Fibroblast of skin of abdomen (primary cell): Measurements from ENCODE around the gene KAZN.

Experiments
- DNase-seq: peaks from one replicate; pipeline ENCODE4 v3.0.0-alpha.2; 2013

Gene KAZN

DNA sequence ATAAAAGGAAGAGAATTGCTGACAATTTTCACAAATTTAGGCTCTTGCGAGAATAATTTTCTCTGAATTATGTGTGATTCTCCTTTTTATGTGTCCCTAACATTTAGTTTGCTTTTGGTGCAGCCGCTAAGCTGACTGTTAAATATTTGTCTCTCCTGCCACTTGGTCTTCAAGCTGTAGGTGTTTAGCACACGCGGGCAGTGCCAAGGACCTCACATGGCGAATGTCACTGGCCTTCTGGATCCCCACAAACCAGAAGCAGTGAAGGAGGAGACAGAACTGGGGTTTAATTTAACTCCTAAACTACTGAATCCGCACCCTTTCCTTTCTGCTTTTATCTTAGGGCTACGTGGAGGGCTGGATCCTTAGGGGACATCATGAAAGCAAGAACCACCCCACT is 120.0 kb downstream of the KAZN start:
- DNase-seq = no peak

DNA sequence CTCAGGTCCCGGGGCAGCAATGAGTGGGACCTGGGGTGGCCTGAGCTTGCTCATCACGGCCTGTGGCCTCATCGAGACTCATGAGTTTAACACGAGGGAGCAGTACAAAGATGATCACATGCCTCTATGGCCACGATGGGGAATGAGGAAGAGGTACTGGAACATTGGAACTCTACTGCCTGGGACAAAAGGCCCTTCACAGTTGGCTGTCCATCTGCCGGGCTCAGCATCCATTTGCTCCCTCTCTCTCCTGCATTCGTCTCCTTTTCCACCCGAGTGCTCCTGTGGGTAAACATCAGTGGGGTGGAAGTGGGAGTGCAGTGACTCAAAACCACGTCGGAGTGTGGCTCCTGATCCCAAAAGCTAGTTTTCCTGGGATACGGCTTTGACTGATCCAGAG is 124.9 kb downstream of the KAZN start:
- no peak for DNase-seq

DNA sequence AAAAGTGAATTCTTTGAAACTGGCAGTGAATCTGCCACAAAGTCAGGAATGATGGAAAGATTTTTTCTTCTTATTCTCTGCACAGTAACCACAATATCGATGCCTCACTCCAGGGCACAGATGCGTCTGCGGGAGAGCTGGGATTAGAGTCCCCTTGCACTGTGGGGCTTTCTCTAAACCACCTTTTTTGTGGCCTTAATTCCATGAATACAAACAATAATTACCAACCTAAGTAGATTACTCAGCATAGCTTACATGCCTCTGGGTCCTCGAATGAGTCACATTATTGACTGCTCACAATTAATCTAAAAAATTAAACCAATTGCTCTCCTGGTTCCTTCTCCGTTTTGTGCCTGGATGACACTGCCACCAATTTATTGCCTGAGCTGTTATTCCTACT is 125.8 kb downstream of the KAZN start:
- peak; percentile 44 for DNase-seq

DNA sequence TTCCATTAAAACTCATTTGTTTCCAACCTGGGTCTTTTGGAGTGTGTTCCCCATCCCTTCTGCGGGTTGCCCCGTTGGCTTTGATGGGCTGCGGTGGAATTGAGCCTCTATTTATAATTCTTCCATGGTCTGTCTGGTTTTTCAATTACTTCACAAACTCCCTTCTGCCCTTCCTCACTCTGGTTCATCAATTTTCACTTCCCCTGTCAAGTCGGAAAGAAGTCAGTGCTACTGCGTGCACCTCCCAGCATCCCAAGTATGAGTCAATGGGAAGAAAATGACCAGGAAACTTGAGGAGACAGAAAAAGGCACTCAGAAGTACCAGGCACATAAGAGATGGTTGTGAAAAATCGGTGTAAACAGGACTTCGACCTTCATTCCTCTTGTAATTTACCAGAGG is 126.2 kb downstream of the KAZN start:
- DNase-seq = no peak

DNA sequence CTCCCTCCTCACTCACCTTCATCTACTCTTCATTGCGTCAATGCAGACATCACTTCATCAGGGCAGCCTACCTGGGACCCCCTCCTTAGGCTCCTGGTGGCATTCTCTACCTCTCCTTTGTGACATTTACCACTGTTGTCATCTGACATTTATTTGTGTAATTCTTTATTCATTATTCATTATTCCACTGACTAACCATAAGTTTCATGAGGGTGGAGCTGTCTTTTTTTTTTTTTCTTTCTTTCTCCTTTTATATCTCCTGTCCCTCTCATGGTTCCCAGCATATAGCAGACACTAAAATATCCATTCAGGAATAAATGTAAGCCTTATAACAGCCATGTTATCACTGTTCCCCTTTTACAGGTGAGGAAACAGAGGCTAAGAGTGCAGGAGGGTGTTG is 126.8 kb downstream of the KAZN start:
- no peak for DNase-seq

DNA sequence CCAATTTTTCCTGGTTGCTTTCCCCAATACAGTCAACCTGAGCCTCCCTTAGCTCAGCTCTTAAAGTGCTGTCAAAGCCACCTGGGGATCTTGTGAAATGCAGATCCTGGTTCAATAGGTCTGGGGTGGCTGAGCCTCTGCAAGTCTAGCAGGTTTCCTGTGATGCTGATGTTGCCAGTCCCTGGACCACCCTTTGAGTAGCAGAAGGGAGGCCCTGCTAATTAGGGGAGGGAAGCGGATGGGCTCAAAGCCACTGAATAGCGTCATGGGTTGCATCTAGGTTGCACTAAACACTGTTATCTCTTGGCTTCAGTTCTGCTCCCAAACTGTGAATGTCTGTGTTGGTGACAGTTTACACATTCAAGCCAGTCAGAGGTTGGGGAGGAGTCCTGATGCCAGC is 127.2 kb downstream of the KAZN start:
- no peak for DNase-seq

DNA sequence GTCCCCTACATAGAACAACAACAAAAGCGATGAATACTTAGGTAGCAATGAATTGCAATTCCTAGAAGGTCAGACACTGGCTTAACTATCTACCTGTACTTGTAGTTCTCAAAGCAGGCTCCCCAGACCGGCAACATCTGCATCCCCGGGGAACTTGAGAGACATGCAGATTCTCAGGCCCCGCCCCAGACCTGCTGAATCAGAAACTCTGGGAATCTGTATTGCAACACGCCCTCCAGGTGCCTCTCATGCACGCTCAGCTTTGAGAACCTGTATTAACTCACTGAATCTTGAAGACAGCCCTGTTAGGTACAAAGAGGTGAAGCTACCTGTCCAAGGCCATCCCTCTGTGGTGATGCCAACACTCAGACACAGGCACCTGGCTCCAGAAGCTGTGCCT is 128.1 kb downstream of the KAZN start:
- DNase-seq = no peak

DNA sequence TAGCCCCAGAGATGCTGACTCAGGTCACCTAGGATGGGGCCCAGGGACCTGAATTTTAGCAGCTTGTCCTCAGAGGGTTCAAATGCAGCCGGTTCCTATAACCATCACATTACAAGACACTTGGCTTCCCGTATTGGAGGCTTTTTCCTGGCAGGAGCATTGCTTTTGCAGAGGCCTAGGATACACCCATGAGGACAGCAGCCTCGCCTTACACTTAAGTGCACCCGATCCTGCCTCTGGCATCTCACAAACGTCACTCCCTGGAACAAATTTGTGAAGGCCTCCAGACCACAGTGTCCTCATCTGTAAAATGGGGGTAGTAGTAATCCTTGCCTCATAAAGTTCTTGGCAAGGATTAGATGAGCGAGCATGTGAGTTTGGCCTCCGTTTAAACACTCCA is 130.0 kb downstream of the KAZN start:
- DNase-seq = no peak

DNA sequence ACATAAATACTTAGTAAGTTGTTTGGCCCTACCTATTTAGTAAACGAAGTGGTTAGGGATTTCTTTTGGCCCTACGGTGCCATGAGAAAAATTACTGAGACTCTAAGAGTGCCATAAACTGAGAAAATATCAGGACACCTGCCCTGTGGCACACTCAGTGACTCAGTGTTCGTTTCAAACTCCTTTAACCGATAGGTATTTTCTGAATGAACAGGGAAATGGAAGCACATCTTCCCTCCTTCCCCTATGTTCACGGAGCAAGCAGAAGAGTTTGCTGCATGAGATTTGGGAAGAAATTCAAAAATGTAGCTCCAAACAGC is 134.2 kb downstream of the KAZN start:
- DNase-seq = no peak

DNA sequence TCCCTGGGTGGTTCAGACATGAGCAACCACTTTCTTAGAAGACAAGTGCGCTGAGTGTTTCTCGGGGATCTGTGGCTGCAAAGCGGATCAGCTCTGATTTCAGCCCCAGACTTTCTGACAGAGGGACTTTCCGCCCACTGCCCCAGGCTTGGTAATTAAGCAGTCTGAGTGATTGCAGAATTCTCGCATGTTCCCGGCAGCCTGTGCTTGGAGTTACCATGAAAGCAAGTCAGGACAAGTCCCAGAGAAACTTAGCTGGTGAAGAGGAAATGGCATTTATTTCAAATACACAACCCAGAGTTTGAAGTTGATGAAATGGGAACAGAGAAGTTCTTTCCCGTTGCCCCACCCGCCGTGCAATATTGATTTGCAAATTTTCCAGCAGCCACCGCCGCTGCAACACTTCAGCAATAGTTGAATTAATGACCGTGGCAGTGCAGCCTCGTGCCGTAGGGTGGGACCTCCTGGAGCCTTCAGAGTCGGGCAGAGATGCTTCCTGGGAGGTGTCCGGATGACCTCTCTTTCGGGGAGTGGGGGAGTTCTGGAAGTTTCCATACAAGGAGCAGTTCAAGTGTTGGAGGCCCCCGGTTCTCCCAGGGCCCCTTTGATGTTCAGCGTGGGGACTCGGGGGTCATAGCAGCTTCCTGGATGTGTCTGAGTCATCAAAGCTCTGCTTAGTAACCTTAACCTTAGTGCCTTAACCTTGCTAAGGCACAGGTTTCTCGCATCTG is 134.7 kb downstream of the KAZN start:
- peak; percentile 35 for DNase-seq

DNA sequence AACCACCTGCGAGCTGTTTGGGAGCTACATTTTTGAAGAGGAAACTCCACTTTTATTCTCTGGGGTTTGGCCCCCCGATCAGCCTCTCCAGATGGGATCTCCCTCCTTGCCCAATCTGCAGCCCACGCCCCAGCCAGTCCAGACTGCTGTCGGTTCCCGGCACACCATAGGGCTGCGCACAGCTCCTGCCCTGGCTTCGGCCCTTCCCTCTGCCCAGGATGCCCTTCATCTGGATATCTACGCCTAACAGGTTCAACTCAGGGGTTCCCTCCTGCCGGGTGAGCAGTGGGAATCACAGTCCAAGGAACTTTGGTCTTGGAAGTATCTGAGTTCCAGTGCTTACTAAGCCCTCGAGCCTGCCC is 135.3 kb downstream of the KAZN start:
- DNase-seq = no peak

DNA sequence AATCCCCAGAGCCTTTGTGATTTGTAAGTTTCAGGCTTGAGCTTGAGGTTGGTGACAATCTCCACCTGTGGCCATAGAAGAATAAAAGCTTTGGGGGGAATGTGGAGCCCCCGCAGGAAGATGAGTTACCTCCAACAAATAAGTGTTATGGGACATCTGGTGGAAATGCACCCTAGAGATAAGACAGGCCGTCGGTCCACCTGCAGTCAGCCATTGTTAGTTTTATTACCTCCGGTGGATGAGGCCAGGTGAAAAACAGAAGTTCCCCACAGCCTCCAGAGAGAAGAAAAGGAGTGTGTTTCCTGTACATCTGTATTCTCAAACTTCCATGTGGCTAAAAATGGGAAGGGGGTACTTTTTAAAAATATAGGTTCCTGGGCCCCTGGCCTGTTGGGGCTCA is 137.4 kb downstream of the KAZN start:
- no peak for DNase-seq

DNA sequence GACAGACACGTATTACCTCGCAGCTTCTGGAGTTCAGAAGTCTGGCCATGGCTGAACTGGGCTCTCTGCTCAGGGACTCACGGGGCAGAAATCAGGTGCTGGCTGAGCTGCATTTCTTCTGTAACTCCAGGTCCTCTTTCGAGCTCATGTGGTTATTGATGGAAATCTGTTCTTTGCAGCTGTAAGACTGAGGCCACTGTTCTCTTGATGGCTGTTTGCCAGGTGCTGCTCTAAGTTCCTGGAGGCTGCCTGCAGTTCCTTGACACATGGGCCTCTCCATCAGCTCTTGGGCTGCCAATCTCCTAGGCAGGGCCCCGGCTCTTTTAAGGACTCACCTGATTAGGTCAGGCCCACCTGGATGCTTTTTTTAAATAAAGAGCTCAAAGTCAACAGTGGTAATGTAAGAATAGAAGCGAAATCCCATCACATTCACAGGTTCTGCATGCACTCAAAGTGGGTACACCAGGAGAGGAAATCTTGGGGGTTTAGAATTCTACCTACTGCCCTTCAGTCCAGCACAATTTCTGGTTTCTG is 139.1 kb downstream of the KAZN start:
- no peak for DNase-seq

DNA sequence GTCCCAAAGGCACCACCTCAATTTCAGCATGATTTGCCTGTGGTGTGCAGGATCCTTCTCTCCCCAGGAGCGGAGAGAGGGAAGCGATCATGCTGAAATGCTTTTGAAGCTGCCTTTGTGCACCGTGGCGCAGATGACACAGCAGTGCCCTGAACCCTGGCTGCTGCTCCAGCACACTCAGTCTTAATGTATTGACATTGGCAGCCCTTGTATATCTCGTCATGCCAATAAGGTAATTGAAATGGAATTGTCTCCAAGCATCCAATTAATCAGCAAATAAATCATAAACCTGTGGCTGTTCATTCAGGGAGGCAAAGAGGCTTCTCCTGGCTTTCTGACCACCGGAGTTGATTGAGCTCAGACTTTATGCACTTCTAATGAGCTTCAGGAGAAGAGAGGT is 139.8 kb downstream of the KAZN start:
- no peak for DNase-seq

DNA sequence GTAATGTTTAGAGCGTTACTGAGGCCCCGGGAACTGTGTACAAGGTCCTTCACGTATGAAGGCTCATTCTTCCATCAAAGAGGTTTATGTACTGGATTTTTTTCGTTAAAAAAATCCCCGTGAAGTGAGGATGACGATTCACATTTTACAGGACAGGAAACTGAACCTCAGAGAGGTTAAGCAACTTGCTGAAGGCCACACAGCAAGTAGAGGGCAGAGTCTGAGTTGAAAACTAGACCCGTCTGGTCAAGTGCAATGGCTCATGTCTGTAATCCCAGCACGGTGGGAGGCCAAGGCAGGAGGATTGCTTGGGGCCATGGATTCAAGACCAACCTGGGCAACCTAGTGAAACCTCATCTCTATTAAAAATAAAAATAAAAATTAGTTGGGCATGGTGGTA is 140.2 kb downstream of the KAZN start:
- no peak for DNase-seq

DNA sequence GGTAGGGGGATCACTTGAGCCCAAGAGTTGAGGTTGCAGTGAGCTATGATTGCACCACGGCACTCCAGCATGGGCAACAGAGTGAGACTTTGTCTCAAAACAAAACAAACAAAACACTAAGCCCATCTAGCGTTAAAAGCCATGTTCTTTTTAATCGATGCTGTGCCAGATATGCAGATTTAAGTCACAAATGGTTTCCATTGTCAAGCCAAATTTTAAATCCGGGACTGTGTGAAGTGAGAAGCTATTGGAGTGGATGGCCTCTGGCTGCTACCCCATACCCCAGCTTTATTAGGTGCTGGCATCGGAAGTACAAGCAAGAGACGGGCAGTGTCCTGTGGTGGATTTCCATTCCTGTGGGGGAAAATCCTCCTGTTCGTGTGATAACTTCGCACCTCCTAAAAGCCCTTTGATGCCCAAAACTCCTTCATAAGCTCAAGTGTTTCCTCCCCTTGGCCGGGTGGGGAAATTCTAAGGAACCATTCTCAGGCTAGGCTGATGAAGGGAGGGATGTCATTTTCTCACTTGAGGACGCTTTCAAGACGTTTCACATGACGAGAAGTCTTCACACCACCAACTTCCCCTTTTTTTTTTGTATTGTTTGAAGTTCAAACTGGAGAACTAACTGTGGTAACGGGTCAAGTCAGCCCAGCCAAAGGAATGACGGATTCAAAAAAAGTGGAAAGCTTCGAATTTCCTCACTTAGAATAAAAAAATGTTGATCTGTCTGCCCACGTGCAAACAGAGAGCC is 140.8 kb downstream of the KAZN start:
- DNase-seq = no peak

DNA sequence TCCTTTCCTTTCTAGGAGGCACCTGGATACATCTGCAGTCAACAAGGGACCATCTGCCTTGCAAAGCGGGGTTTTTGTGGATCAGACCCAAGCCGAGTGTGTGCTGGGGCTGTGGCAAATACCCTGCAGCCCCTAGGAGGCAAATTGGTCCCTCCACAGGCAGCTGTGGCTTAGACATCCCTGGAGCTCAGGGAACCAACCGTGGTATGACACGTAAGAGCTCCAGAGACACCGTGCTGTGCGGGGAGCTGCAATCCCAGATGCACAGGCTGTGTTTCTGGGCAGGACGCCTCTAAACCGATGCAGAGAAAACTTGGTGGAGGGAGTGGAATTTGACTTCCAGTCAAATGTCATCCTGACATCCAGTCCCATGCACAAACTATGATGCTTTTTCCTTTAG is 141.5 kb downstream of the KAZN start:
- no peak for DNase-seq

DNA sequence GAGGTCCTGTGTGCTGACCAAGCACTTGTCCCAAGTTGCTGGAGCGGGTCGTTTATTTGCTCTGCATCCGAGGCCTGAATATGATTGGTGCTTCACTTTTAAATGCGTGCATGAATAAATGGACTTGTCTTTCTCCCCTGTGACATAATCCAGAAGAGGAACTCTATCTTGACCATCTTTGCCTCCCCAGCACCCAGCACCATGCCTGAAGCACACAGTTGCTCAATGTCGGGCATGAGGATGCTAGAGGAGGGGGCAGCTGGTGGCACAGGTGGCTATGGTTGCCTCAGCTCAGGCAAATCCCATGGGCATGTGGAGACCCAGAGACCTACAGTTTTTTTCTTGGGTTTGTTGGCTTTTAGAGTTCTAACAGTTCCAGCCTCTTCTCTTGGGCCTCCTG is 142.6 kb downstream of the KAZN start:
- DNase-seq = no peak

DNA sequence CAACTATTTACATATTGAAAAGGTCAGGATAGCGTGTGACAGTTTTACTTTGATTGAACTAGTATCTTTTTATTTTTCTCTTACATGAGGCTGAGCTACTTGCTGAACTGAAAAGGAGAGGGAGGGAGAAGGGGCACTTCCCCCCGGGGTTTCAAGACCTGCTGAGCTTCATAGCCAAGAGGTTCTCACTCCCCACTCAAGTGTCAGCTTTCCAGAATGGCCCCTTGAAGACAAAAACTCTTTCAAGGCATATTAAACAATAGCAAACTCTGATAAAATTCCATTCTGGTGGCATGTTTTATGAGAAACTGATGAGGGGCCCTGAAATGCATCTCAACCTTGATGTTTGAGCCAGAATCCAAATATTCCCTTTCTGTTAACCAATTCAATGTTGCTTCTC is 143.0 kb downstream of the KAZN start:
- no peak for DNase-seq

DNA sequence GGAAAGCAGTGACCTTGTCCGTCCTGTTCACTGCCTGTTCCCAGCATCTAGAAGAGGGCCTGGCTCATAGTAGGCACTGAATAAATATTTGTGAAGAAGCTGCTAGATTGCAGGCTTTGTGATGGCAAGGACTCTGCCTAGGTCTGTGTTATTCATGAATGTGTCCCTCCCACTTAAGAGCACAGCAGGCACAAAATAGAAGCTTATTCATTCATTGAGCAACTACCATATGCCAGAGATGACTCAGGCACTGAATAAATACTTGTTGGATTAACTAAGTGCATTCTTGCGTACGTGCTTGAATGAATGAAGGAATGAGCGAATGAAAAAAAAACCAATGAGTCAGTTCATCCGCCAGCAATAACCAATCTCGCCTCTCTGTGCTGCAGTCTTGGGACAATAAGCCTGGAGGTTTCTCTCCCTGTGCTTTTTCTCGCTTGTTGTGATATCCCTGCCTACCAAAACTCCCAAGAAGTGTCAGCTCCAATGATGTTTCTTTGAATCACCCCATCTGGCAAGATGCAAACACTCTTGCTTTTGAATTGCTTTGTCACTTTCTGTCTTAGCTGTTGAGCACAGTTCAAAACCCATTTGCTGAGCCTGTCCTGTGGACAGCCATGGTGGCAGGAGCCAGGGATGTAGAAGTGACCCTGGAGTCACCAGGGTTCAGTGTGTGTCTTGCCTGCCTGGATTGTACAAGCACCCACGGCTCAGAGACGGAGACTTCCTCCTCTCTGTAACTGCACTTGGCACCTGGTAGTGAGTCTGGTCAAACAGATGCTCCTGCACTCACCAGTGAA is 143.9 kb downstream of the KAZN start:
- peak; percentile 96 for DNase-seq

DNA sequence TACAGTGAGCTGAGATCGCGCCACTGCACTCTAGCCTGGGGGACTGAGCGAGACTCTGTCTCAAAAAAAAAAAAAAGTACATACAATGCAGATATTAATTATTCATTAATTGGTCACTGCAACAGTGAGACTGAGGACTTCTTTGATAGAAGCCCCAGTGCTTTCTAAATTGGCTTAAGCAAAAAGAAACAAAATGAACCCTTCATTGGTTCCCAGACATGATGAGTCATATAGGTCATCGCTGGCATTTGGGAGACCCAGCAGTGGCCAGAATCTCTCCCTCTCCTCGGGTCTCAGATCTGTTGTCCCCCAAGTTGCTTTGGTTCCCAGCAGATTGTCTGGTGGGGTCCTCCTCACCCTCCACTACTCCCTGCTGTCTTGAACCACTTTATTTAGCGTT is 144.9 kb downstream of the KAZN start:
- no peak for DNase-seq

DNA sequence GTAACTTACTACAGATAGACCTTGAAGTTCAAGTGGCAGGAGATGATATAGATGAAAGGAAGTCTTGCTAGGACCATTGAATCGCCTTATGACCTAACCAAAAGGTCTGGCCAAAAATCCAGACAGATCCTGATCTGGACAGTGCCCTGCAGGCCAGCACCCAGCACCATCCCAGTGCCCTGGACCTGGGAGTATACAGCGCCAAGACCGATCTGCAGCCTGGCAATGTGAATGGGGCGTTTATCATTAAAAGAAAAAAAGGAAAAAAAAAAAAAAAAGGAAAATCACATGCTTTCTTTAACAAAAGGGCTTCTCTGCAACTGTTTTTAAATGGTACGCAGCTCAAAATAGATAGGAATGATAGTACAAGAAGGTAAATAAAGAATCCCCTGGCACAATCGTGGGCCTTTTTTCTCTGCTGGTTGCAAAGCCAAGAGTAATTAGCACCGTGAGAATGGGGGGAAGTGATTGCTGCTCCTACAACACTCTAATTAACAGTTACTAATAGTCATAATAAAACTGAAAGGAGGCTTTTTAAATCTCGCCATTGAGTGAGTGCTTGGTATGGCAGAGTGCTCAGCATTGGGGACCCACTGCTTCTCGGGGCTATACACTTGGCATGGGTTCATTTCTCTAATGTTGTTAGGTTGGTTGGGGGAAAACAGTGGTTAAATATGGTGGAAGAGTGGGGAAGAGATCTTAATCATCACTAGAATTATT is 146.7 kb downstream of the KAZN start:
- no peak for DNase-seq

DNA sequence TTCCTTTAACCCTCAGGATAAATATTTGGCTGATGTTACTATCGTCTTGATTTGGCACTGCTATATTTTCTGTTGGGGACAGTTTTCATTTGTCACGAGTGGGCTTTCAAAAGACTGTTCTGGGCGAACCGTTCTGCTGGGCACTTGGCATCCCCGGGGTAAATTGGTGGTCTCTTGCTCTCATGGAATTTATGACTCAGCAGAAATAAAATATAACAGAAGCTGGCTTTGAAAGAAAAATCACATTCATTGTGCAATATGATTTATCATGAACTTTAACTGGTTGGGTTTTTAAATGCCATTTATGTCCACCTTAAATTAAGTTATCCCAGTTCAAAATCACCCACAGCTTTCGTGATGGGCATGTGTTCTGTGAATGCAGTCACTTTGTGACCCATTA is 147.3 kb downstream of the KAZN start:
- no peak for DNase-seq
